UCSD-AML1 (cell line): ENCODE data around the gene VIPR1.
"Not testable (repeated sequence)": the region's sequence is repeated elsewhere in the genome, so short reads cannot be mapped to it uniquely, and the experiment has no call there.

Experiments used
- DNase-seq: peaks from one replicate; lab custom pipeline; 2025; ENCODE audit not compliant: unreplicated experiment; lab: John Stamatoyannopoulos, UW

VIPR1 gene

GRCh38 chr3:42531470-42531869 is 29.0 kb downstream of the VIPR1 start:
- no peak for DNase-seq

- no peak for DNase-seq
These were observed 29.8 kb downstream of the VIPR1 start for GRCh38 chr3:42532229-42532628.

GRCh38 chr3:42533161-42533897 is 30.9 kb downstream of the VIPR1 start:
- DNase-seq, result no peak

GRCh38 chr3:42535981-42536784 is 33.7 kb downstream of the VIPR1 start:
- peak; percentile 53 for DNase-seq

GRCh38 chr3:42537350-42537749 is 34.9 kb downstream of the VIPR1 start:
- DNase-seq, result no peak

GRCh38 chr3:42539871-42540714 is 37.6 kb downstream of the VIPR1 start:
- DNase-seq, result no peak

- no peak for DNase-seq
These were observed 38.6 kb downstream of the VIPR1 start for GRCh38 chr3:42541079-42541478.

- DNase-seq, result no peak
These were observed 42.2 kb downstream of the VIPR1 start for GRCh38 chr3:42544492-42545283.

- no peak for DNase-seq
These were observed 42.9 kb downstream of the VIPR1 start for GRCh38 chr3:42545284-42545900.

GRCh38 chr3:42546691-42547213 is 44.3 kb downstream of the VIPR1 start:
- DNase-seq, result no peak

- peak; percentile 54 for DNase-seq
These were observed 45.0 kb downstream of the VIPR1 start for GRCh38 chr3:42547401-42547945.

- DNase-seq, result no peak
These were observed 46.7 kb downstream of the VIPR1 start for GRCh38 chr3:42549131-42549530.

- DNase-seq, result no peak
These were observed 47.8 kb downstream of the VIPR1 start for GRCh38 chr3:42550250-42550649.

GRCh38 chr3:42552830-42553229 is 50.4 kb downstream of the VIPR1 start:
- DNase-seq, result no peak

GRCh38 chr3:42556089-42556632 is 53.7 kb downstream of the VIPR1 start:
- DNase-seq, result no peak

GRCh38 chr3:42556817-42557216 is 54.4 kb downstream of the VIPR1 start:
- not testable (repeated sequence) for DNase-seq

- no peak for DNase-seq
These were observed 55.4 kb downstream of the VIPR1 start for GRCh38 chr3:42557854-42558253.

- no peak for DNase-seq
These were observed 59.8 kb downstream of the VIPR1 start for GRCh38 chr3:42562047-42562907.
